HG02642 (cell line): ENCODE data around the gene SCMH1.

Experiments used
- ATAC-seq: cut with Tn5 transposase; IDR thresholded peaks from one replicate; pipeline ENCODE4 v1.9.1; 2021; ENCODE audit warnings: mild to moderate bottlenecking; ENCODE audit not compliant: unreplicated experiment, poor library complexity

The SCMH1 gene

DNA sequence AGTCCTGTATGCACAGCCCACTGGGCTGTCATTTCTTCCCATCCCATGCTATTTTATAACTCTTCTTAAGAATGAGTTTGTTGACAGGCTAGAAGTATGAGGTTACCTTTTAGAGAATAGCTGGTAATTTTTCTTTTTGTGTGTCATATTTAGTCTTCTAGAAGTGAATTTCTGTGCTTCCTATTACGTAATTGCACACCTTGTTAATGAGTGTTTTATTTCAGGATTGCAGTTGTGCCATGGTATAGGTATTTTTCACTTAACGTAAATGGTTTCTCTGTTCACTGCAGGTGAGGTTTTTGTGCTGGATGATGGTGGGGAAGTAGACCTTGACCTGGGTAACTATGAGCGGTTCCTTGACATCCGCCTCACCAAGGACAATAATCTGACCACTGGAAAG is 257.6 kb downstream of the SCMH1 start:
- no peak for ATAC-seq

DNA sequence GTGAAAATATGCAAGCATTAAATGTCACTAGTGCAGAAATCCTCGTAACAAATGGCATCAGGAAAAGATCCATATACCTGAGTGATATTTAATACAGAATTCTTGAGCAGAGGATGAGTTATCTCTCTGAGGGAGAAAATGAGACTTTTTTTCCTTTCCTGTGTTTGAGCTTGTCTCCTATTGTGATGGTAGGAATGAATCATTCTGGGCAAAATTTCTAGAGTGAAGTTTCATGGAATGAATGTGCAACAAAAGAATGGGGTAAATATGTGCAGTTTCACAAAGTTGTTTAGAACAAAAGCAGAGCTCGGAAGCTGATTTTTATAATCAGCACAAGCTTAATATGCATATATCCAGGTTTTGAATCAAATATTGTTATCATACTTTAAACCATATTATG is 258.0 kb downstream of the SCMH1 start:
- no peak for ATAC-seq

DNA sequence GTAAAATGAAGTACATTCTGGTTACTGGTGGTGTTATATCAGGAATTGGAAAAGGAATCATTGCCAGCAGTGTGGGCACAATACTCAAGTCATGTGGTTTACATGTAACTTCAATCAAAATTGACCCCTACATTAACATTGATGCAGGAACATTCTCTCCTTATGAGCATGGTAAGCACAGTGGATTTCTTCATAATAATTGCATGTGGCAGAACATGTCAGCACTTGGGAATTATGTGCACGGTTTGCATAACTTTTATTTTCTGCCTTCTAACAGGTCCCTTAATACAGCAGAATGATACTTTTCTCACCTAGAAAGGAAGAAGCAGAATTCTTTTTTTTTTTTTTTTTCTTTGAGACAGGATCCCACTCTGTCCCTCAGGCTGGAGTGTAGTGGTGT is 258.8 kb downstream of the SCMH1 start:
- ATAC-seq: no peak

DNA sequence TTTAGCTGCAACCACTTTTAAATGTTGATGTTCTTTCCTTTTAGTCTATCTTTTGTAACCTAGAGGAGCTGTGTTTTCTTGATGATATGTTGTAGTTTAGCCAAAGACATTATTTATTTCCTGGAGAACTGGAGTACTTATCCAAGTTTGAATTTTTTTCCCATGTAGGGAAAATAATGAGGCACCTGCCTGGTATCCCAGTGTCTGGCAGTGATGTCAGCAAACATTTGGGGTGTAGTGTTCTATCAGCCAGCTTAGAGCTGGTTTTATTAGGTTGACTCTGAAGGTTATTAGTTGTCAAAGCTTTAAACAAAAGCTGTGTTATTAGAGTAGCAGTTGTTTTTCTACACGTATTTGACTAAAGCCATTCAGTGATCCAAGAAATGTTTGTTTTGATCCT is 259.4 kb downstream of the SCMH1 start:
- ATAC-seq: no peak

DNA sequence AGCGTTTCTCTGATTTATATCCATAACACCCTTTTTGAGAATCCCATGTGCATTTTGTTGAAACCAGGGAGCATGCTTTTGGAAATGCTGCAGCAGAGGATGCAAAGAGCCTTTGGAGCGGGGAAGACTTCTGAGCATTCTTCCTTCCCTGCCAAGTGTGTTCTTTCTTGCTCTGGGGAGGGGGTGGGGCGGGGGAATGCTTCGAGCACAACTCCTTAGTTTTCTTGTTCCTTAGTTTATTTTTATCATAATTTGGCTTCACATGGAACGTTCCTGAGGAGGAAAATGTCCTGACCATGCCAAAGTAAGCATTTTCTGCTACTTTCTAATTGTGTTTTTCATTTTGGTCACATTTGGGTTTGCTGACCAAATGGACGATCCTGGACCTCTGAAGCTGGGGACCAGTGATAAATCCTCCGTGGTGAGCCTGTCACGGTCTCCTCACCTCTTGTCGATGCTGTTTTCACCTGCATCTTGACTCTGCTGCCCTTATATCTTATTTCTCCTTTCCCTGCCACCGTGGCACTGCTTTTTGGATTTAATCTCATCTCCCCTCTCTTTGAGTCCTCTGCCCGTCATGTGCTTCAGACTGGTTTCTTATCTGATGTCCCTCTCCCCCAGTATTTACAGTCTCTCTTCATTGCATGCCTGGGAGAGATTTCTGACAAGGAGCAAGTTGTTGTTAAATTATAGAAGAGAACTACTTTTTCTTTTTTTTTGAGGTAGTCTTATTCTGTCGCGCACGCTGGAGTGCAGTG is 260.2 kb downstream of the SCMH1 start:
- no peak for ATAC-seq

DNA sequence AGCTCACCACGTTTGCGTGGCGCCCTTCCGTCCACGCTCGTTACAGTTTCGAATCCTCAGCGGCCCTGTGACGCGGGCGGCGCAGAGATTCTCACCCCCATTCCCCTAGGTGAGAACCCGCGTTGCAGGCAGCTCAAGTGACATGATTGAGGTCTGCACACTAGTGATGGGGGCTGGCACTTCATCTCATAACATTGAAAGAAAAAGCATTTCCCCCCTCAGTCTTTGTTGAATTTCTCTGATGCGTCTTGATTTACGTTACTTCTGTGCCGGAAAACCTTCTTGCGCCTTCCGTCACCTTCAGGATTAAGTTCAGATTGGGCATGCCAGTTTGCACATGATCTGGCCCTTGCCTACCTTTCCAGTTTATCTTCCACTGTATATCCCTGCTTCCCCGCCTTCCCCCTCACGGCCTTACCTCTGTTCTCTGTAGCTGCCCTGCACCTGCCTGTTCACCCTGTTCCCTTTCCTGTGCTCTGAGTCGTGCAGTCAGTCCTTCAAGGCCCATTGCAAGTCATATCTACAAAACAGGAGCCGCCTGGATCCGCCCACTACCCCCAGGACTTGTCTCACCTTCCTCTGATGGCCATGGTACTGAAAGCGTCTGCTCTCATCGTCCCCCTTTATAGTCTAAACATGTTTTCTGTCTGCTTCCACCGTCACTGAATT is 261.5 kb downstream of the SCMH1 start:
- no peak for ATAC-seq

DNA sequence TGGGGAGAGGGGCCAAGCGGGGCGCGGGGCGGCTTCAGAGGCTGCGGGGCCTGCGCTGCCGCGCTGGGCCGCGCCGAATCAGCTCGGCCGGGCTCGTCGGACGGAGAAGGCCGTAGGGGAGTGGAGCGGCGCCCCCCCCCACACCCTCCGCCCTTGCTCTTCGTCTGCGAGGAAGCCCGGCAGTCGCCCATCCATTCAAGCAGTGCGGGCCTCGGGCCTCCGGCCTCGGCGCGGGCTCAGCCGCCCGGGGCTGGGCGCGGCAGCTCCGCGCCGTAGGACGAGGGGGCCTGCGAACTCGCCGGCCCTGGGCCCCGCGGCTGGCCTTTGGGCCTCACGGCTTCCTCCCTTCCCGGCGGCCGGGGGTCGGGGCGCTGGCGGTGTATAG is 262.0 kb downstream of the SCMH1 start:
- ATAC-seq: peak; percentile 27

DNA sequence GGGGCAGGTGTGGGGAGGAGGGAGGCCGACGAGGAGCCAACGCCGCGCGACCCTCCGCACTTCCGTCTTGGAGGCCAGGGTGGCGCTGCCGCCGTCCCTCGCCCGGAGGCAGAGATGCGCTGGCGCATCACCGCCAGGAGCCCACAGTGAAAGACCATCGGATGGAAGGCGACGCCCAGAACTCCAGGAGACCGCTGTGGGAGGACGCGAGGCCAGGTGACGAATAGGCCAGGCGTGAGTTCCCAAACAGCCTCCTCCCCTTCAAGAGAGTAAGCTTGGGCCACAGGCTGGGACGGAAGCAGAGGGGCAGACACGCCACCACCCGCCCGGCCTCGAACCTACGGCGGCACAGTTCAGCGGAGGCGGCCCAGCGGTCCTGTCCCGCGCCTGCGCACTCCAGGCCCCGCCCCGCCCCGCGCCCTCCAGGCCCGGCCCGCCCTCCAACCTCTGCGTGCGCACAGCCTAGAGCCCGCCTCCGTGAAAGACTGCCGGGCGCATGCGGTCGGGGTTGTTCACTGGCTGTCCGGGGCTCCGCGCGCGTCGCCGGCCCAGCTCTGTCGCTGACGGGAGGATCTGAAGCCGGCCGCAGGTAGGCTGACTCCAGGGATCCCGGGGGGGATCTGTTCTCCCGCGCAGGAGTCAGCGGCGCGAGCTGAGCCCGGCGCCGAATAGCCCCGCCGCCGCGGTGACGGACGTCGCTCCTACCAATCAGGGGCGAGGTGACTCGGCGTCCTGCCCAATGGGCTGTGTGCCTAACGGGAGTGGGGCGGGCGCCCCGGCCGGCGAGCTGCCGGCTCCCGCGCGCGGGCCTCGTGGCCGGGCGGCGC is 262.7 kb downstream of the SCMH1 start, which contains the start of gene CTPS1:
CTPS1 (plus strand) TSS at position 456 of the 827 bp plus-strand sequence. CDS start 3,595 bp downstream, outside the sequence.
- ATAC-seq: peak; percentile 92

DNA sequence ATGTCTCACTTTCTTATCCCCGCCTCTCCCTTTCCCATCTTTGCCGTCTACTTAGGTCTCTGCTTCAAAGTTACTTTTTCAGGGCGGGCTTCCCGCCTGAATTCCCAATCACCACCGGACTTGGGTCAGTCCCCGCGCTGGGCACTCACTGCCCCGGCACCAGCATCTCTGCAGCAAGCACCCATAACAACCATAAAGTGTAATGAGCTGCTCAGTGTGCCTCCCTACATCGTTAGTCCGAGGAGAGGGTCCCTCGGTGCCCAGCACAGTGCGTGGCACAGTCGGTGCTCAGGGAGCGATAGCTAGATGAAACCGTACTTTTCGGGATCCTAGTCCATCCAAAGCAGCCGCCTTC is 263.2 kb downstream of the SCMH1 start:
- no peak for ATAC-seq

DNA sequence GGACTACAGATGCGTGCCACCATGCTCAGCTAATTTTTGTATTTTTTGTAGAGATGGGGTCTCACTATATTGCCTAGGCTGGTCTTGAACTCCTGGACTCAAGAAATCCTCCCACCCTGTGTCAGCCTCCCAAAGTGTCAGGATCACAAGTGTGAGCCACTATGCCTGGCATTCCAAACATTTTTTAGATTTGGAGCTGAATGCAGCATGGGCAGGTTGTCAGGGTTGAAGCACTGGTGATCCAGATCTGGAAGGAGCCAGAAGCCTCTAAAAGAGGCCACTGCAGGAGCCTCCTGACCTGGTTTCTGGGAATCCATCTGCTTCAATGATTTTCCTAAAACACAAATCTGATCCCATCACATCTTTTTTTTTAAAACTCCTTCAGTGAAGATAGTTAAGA is 264.4 kb downstream of the SCMH1 start:
- ATAC-seq: no peak
